WTC11 (cell line): ENCODE results near the gene ZNF717. TPM values are rescaled to one million over a fixed set of nuclear protein-coding genes. Genes with fewer than 3 reads are reported as not detected.
"Not testable (repeated sequence)": the region's sequence is repeated elsewhere in the genome, so short reads cannot be mapped to it uniquely, and the experiment has no call there.

Experiments
- ATAC-seq: fragments of 200-7000 bp; cut with Tn5 transposase; 2 replicates; pipeline ENCODE4 v1.10.0; 2021; ENCODE audit warnings: mild to moderate bottlenecking, moderate library complexity
- Bru-seq: library from RNA; stranded (reverse); fragments of 400-500 nt; gene quantifications from one replicate; lab custom pipeline; 2021; lab: Mats Ljungman, UMichigan
- CTCF ChIA-PET: fragments of 300-600 bp; sonication (Branson Sonifier 250); formaldehyde crosslinking; loops from one replicate; lab custom pipeline; 2021; ENCODE audit warnings: antibody characterized with exemption; lab: Charles Lee
- POLR2A ChIA-PET: fragments of 350-600 bp; sonication (Branson Sonifier 250); formaldehyde crosslinking; loops from one replicate; lab custom pipeline; 2021; ENCODE audit warnings: antibody characterized with exemption; lab: Charles Lee
- DNase-seq: peaks from one replicate; pipeline ENCODE4 v3.0.0; 2021; ENCODE audit warnings: low spot score
- H3K27ac Mint-ChIP-seq: 2 replicates; pipeline ENCODE4 v1.8.0; 2021; ENCODE audit warnings: mixed read lengths
- H3K27me3 Mint-ChIP-seq: 2 replicates; pipeline ENCODE4 v1.8.0; 2021; ENCODE audit warnings: low read depth, mild to moderate bottlenecking, moderate library complexity, mixed read lengths
- H3K36me3 Mint-ChIP-seq: 2 replicates; pipeline ENCODE4 v1.8.0; 2021; ENCODE audit warnings: mixed read lengths
- H3K4me1 Mint-ChIP-seq: 2 replicates; pipeline ENCODE4 v1.8.0; 2022; ENCODE audit warnings: mixed read lengths
- H3K4me3 Mint-ChIP-seq: 2 replicates; pipeline ENCODE4 v1.8.0; 2021; ENCODE audit warnings: mild to moderate bottlenecking, moderate library complexity, mixed read lengths
- H3K9me3 Mint-ChIP-seq: 2 replicates; pipeline ENCODE4 v1.8.0; 2021; ENCODE audit warnings: mixed read lengths
- JUN ChIP-seq: sonication (generic); formaldehyde crosslinking; IDR thresholded peaks from 2 replicates; pipeline ENCODE4 v1.8.0; 2023; ENCODE audit warnings: mild to moderate bottlenecking, missing genetic modification reagents
- MYBL2 ChIP-seq: sonication (generic); formaldehyde crosslinking; IDR thresholded peaks from 2 replicates; pipeline ENCODE4 v1.8.1; 2023; ENCODE audit warnings: mild to moderate bottlenecking, moderate library complexity, missing genetic modification reagents
- SP1 ChIP-seq: sonication (generic); formaldehyde crosslinking; conservative IDR thresholded peaks from 2 replicates; pipeline ENCODE4 v1.8.1; 2022; ENCODE audit warnings: missing genetic modification reagents
- TP53 ChIP-seq: sonication (generic); formaldehyde crosslinking; IDR thresholded peaks from 2 replicates; pipeline ENCODE4 v1.8.1; 2023; ENCODE audit warnings: mild to moderate bottlenecking, missing genetic modification reagents
- ZNF121 ChIP-seq: sonication (generic); formaldehyde crosslinking; IDR thresholded peaks from 2 replicates; pipeline ENCODE4 v1.8.0; 2023; ENCODE audit warnings: missing genetic modification reagents
- ZNF219 ChIP-seq: sonication (generic); formaldehyde crosslinking; IDR thresholded peaks from 2 replicates; pipeline ENCODE4 v1.8.0; 2023; ENCODE audit warnings: missing genetic modification reagents, mild to moderate bottlenecking, borderline replicate concordance
- long read RNA-seq, 3 experiments: library from RNA in 1 of 3; library from capped mRNA in 1 of 3; library from polyadenylated mRNA in 1 of 3; unstranded in 2 of 3; stranded (forward) in 1 of 3; transcript quantifications; one replicate each; pipeline ENCODE4 v2.0.0, GENCODE V29; 2021
- total RNA-seq: library from RNA; stranded (reverse); gene quantifications from 3 replicates; pipeline ENCODE4 v1.2.3, GENCODE V29; 2021
- TF ChIP-seq, protein P1 (sequence below): sonication (generic); formaldehyde crosslinking; IDR thresholded peaks from 2 replicates; pipeline ENCODE4 v1.8.0; 2022; ENCODE audit warnings: missing genetic modification reagents
- TF ChIP-seq, protein P2 (sequence below): sonication (generic); formaldehyde crosslinking; IDR thresholded peaks from 2 replicates; pipeline ENCODE4 v1.8.0; 2022; ENCODE audit warnings: mild to moderate bottlenecking, missing genetic modification reagents
- TF ChIP-seq, protein P3 (sequence below): sonication (generic); formaldehyde crosslinking; IDR thresholded peaks from 2 replicates; pipeline ENCODE4 v1.8.0; 2022; ENCODE audit warnings: mild to moderate bottlenecking, missing genetic modification reagents

The ZNF717 gene
- total RNA-seq, result 33.5 to 35.6 TPM (median 35.4 TPM) in 3 replicates
- Bru-seq, nascent RNA, result percentile 86 among the genes with signal in this experiment
- long read RNA-seq, experiment 1, partial matches to known transcripts, result 5 of 20 reads
- long read RNA-seq, experiment 1, other reads (novel, unspliced or antisense), result 15 of 20 reads
- long read RNA-seq, experiment 2, partial matches to known transcripts, result 6 of 17 reads
- long read RNA-seq, experiment 2, other reads (novel, unspliced or antisense), result 10 of 17 reads
- long read RNA-seq, experiment 3, partial matches to known transcripts, result 4 of 11 reads
- long read RNA-seq, experiment 3, other reads (novel, unspliced or antisense), result 4 of 11 reads

GRCh38 chr3:75785081-75785755 is at the start of gene ZNF717:
Gene ZNF717, minus strand, starts transcription at chr3:75785549. Its CDS starts 2,187 bp downstream, at chr3:75783362.
- TF ChIP-seq TP53 (CRISPR knock-in tag) (0 out of 2 replicates have a peak, but pooled peaks have one; percentile 46), SP1 (CRISPR knock-in tag) (peak; percentile 91), MYBL2 (CRISPR knock-in tag) (0 out of 2 replicates have a peak, but pooled peaks have one; percentile 26), ZNF121 (CRISPR knock-in tag) (peak; percentile 100), JUN (CRISPR knock-in tag) (peak; percentile 55; the same call in 1 of the 2 replicates), ZNF219 (CRISPR knock-in tag) (0 out of 2 replicates have a peak, but pooled peaks have one; percentile 30)
- TF ChIP-seq, protein P1, sequence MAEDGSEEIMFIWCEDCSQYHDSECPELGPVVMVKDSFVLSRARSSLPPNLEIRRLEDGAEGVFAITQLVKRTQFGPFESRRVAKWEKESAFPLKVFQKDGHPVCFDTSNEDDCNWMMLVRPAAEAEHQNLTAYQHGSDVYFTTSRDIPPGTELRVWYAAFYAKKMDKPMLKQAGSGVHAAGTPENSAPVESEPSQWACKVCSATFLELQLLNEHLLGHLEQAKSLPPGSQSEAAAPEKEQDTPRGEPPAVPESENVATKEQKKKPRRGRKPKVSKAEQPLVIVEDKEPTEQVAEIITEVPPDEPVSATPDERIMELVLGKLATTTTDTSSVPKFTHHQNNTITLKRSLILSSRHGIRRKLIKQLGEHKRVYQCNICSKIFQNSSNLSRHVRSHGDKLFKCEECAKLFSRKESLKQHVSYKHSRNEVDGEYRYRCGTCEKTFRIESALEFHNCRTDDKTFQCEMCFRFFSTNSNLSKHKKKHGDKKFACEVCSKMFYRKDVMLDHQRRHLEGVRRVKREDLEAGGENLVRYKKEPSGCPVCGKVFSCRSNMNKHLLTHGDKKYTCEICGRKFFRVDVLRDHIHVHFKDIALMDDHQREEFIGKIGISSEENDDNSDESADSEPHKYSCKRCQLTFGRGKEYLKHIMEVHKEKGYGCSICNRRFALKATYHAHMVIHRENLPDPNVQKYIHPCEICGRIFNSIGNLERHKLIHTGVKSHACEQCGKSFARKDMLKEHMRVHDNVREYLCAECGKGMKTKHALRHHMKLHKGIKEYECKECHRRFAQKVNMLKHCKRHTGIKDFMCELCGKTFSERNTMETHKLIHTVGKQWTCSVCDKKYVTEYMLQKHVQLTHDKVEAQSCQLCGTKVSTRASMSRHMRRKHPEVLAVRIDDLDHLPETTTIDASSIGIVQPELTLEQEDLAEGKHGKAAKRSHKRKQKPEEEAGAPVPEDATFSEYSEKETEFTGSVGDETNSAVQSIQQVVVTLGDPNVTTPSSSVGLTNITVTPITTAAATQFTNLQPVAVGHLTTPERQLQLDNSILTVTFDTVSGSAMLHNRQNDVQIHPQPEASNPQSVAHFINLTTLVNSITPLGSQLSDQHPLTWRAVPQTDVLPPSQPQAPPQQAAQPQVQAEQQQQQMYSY, result peak; percentile 85
- TF ChIP-seq, protein P2, sequence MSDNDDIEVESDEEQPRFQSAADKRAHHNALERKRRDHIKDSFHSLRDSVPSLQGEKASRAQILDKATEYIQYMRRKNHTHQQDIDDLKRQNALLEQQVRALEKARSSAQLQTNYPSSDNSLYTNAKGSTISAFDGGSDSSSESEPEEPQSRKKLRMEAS (CRISPR knock-in tag), result peak; percentile 23; the same call in 1 of the 2 replicates
- TF ChIP-seq, protein P3, sequence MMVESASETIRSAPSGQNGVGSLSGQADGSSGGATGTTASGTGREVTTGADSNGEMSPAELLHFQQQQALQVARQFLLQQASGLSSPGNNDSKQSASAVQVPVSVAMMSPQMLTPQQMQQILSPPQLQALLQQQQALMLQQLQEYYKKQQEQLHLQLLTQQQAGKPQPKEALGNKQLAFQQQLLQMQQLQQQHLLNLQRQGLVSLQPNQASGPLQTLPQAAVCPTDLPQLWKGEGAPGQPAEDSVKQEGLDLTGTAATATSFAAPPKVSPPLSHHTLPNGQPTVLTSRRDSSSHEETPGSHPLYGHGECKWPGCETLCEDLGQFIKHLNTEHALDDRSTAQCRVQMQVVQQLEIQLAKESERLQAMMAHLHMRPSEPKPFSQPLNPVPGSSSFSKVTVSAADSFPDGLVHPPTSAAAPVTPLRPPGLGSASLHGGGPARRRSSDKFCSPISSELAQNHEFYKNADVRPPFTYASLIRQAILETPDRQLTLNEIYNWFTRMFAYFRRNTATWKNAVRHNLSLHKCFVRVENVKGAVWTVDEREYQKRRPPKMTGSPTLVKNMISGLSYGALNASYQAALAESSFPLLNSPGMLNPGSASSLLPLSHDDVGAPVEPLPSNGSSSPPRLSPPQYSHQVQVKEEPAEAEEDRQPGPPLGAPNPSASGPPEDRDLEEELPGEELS, result 0 out of 2 replicates have a peak, but pooled peaks have one; percentile 15
- DNase-seq, result peak; percentile 96
- H3K27me3 Mint-ChIP-seq, ATAC-seq, POLR2A ChIA-PET: not testable (repeated sequence)
- Mint-ChIP-seq H3K27ac (peak within 1 kb of the TSS; percentile 66; the same call in 1 of the 2 replicates), H3K36me3 (peaks cover 44% of the 10 kb centered on the region), H3K9me3 (peaks cover 52% of the 10 kb centered on the region), H3K4me1 (peaks cover 35% of the 10 kb centered on the region), H3K4me3 (peak within 1 kb of the TSS; percentile 87)
- CTCF ChIA-PET, result interaction anchor here (0.6 to 1.1 kb wide), 2 partner anchors 15 to 62 kb away, joined by 3 read pairs; no protein-coding TSS in a partner anchor

- CTCF ChIA-PET, H3K4me3 Mint-ChIP-seq, H3K27ac Mint-ChIP-seq, H3K4me1 Mint-ChIP-seq, DNase-seq, H3K27me3 Mint-ChIP-seq, ATAC-seq, POLR2A ChIA-PET: not testable (repeated sequence)
- H3K9me3 Mint-ChIP-seq, result peaks cover 23% of the 10 kb centered on the region
- H3K36me3 Mint-ChIP-seq, result peaks cover 29% of the 10 kb centered on the region
Measured at GRCh38 chr3:75831076-75831475, 45.7 kb upstream of the ZNF717 start.

- Mint-ChIP-seq H3K4me3 (peak overlapping the region; percentile 46), H3K27me3 (peaks cover 11% of the 10 kb centered on the region), H3K4me1 (peaks cover 77% of the 10 kb centered on the region)
- H3K9me3 Mint-ChIP-seq, DNase-seq, ATAC-seq, POLR2A ChIA-PET, H3K27ac Mint-ChIP-seq, H3K36me3 Mint-ChIP-seq: not testable (repeated sequence)
- CTCF ChIA-PET, result interaction anchor here (1.1 to 4.1 kb wide), 3 partner anchors 89 to 226 kb away, joined by 3 to 15 read pairs (median 7); no protein-coding TSS in a partner anchor
Measured at GRCh38 chr3:75818019-75818418, 32.7 kb upstream of the ZNF717 start.
